ENCODE measurements around the gene CHST8. TPM values are rescaled to one million over a fixed set of nuclear protein-coding genes. Genes with fewer than 3 reads are reported as not detected.

Gene CHST8
- total and polyA plus RNA-seq, 12 donors: 0.13 to 0.50 (median 0.22) TPM; not detected in 3

- H3K4me1 ChIP-seq: no peaks in the 10 kb centered on the region
- DNase-seq (peak; percentile 58 to 74), ATAC-seq (peak; percentile 63 to 87 (median 77))
- peak; percentile 81 to 91 (median 85) for TF ChIP-seq CTCF (IDR thresholded peaks at IDR 0.05)
- no peak overlapping the region for H3K27ac ChIP-seq
- no peaks in the 10 kb centered on the region for H3K36me3 ChIP-seq
- no peaks in the 10 kb centered on the region for H3K9me3 ChIP-seq
- WGBS, 2 donors: 28 to 31% methylated on average over 19 of the region's 19 CpGs
- H3K27me3 ChIP-seq: peaks cover 0 to 48% (median 19%) of the 10 kb centered on the region in 7 donors
- no peak overlapping the region for H3K4me3 ChIP-seq
- intact Hi-C loops (cut with DNase I): loop anchor here (1.0 to 10.0 kb wide), 10 partner anchors 339 to 537 kb away; no protein-coding TSS in a partner anchor
Observed at GRCh38 chr19:33771384-33772101, 149.8 kb downstream of the CHST8 start.

- Histone ChIP-seq H3K27me3 (peaks cover 0 to 49% (median 22%) of the 10 kb centered on the region in 7 donors), H3K36me3 (no peaks in the 10 kb centered on the region), H3K4me1 (no peaks in the 10 kb centered on the region), H3K4me3 (no peak overlapping the region), H3K9me3 (no peaks in the 10 kb centered on the region), H3K27ac (no peak overlapping the region)
- ATAC-seq (no peak), DNase-seq (no peak)
- intact Hi-C loops (cut with DNase I): loop anchor here in 7 of 10 donors (5.0 to 10.0 kb wide), 5 partner anchors 340 to 537 kb away; no protein-coding TSS in a partner anchor
- WGBS, 2 donors: 94 to 95% methylated on average over 69 to 72 of the region's 72 CpGs
- no peak for TF ChIP-seq CTCF (IDR thresholded peaks at IDR 0.05)
Observed at GRCh38 chr19:33772102-33772857, 150.5 kb downstream of the CHST8 start.

- WGBS, 2 donors: 92 to 93% methylated on average over 23 of the region's 23 CpGs
- no peaks in the 10 kb centered on the region for H3K36me3 ChIP-seq
- no peak for TF ChIP-seq CTCF (IDR thresholded peaks at IDR 0.05)
- intact Hi-C loops (cut with DNase I): loop anchor here in 7 of 10 donors (5.0 to 10.0 kb wide), 5 partner anchors 341 to 538 kb away; no protein-coding TSS in a partner anchor
- DNase-seq (no peak), ATAC-seq (no peak)
- peaks cover 0 to 50% (median 27%) of the 10 kb centered on the region in 7 donors for H3K27me3 ChIP-seq
- no peak overlapping the region for H3K4me3 ChIP-seq
- peaks cover 0 to 2% (median 0%) of the 10 kb centered on the region in 9 donors for H3K4me1 ChIP-seq
- no peak overlapping the region for H3K27ac ChIP-seq
- no peaks in the 10 kb centered on the region for H3K9me3 ChIP-seq
Observed at GRCh38 chr19:33772858-33773180, 151.1 kb downstream of the CHST8 start.

All from heart right ventricle (tissue), 16 donors.